Neutrophil (primary cell): ENCODE data around the gene GTF3A.

Experiments used
- H3K27ac ChIP-seq: fragments of 200-600 bp; sonication (generic); 2 replicates; pipeline ENCODE4 v1.5.1; 2016; ENCODE audit warnings: mild to moderate bottlenecking, moderate library complexity
- H3K27me3 ChIP-seq: fragments of 200-600 bp; sonication (generic); 2 replicates; pipeline ENCODE4 v1.6.0; 2016; ENCODE audit warnings: mild to moderate bottlenecking
- H3K36me3 ChIP-seq: fragments of 200-600 bp; sonication (generic); 2 replicates; pipeline ENCODE4 v1.5.1; 2017
- H3K4me1 ChIP-seq, 2 experiments: fragments of 200-600 bp in 1 of 2; sonication (generic) in 1 of 2; 1 replicate in 1 of 2; 2 replicates in 1 of 2; pipeline versions ENCODE4 v1.5.1 to v1.6.1; 2013 to 2016; ENCODE audit warnings: low read depth in 1 of 2, low read length in 1 of 2, mild to moderate bottlenecking in 1 of 2, moderate library complexity in 1 of 2; ENCODE audit not compliant: control insufficient read depth in 1 of 2, insufficient read depth in 1 of 2
- H3K4me3 ChIP-seq, 2 experiments: fragments of 200-600 bp in 1 of 2; sonication (generic) in 1 of 2; 1 replicate in 1 of 2; 2 replicates in 1 of 2; pipeline ENCODE4 v1.5.1; 2013 to 2016; ENCODE audit warnings: low read depth in 1 of 2, low read length in 1 of 2, mild to moderate bottlenecking in 1 of 2, moderate library complexity in 1 of 2
- H3K9me3 ChIP-seq: fragments of 200-600 bp; sonication (generic); 2 replicates; pipeline ENCODE4 v1.5.1; 2016
- CTCF ChIP-seq: fragments of 200-600 bp; sonication (generic); IDR thresholded peaks from 2 replicates; pipeline ENCODE4 v1.5.1; 2016; ENCODE audit warnings: antibody characterized with exemption

Gene GTF3A

GRCh38 chr13:27381601-27382000, 42.8 kb upstream of the GTF3A start:
- no peaks in the 10 kb centered on the region for H3K27me3 ChIP-seq

GRCh38 chr13:27383104-27383921, 41.1 kb upstream of the GTF3A start:
- TF ChIP-seq CTCF, result no peak
- Histone ChIP-seq H3K4me1 (no peaks in the 10 kb centered on the region), H3K9me3 (no peaks in the 10 kb centered on the region), H3K4me3 (no peak overlapping the region), H3K36me3 (no peaks in the 10 kb centered on the region), H3K27me3 (no peaks in the 10 kb centered on the region), H3K27ac (no peak overlapping the region)

More at GRCh38 chr13:27381601-27382000, 42.8 kb upstream of the GTF3A start:
- no peak for TF ChIP-seq CTCF
- no peaks in the 10 kb centered on the region for H3K36me3 ChIP-seq
- H3K9me3 ChIP-seq, result no peaks in the 10 kb centered on the region
- no peak overlapping the region for H3K27ac ChIP-seq
- H3K4me3 ChIP-seq, result no peak overlapping the region
- H3K4me1 ChIP-seq, result no peaks in the 10 kb centered on the region

GRCh38 chr13:27384285-27384684, 40.1 kb upstream of the GTF3A start:
- H3K36me3 ChIP-seq, result no peaks in the 10 kb centered on the region
- TF ChIP-seq CTCF, result no peak
- no peaks in the 10 kb centered on the region for H3K4me1 ChIP-seq
- no peak overlapping the region for H3K27ac ChIP-seq
- no peaks in the 10 kb centered on the region for H3K27me3 ChIP-seq
- H3K9me3 ChIP-seq, result no peaks in the 10 kb centered on the region
- H3K4me3 ChIP-seq, result no peak overlapping the region

GRCh38 chr13:27388241-27388640, 36.2 kb upstream of the GTF3A start:
- no peak overlapping the region for H3K4me3 ChIP-seq
- H3K4me1 ChIP-seq, result peaks cover 8 to 9% of the 10 kb centered on the region in 2 experiments
- H3K27ac ChIP-seq, result no peak overlapping the region
- H3K36me3 ChIP-seq, result no peaks in the 10 kb centered on the region
- no peaks in the 10 kb centered on the region for H3K9me3 ChIP-seq
- no peak for TF ChIP-seq CTCF
- no peaks in the 10 kb centered on the region for H3K27me3 ChIP-seq

- peaks cover 8 to 9% of the 10 kb centered on the region in 2 experiments for H3K4me1 ChIP-seq
- no peaks in the 10 kb centered on the region for H3K36me3 ChIP-seq
- no peaks in the 10 kb centered on the region for H3K27me3 ChIP-seq
- no peaks in the 10 kb centered on the region for H3K9me3 ChIP-seq
- no peak overlapping the region for H3K27ac ChIP-seq
- TF ChIP-seq CTCF, result no peak
- no peak overlapping the region for H3K4me3 ChIP-seq
Measured at GRCh38 chr13:27389891-27390290, 34.5 kb upstream of the GTF3A start.
